HG03108 (cell line): ENCODE measurements around the gene EVI5L.
"Not testable (repeated sequence)": the region's sequence is repeated elsewhere in the genome, so short reads cannot be mapped to it uniquely, and the experiment has no call there.

Experiments
- ATAC-seq: cut with Tn5 transposase; IDR thresholded peaks from one replicate; pipeline ENCODE4 v1.9.1; 2021; ENCODE audit warnings: moderate library complexity; ENCODE audit not compliant: unreplicated experiment

The EVI5L gene

GRCh38 chr19:7871437-7872305 lies 41.7 kb downstream of the EVI5L start:
- ATAC-seq: no peak

- ATAC-seq: no peak
Measured at GRCh38 chr19:7872306-7873204, 42.5 kb downstream of the EVI5L start.

GRCh38 chr19:7873304-7874075 lies 43.5 kb downstream of the EVI5L start:
- no peak for ATAC-seq

GRCh38 chr19:7874076-7874896 lies 44.3 kb downstream of the EVI5L start, which contains the start of gene PRR36:
Gene PRR36, minus strand, starts transcription at chr19:7874390. Its CDS starts 701 bp downstream, at chr19:7873689.
- no peak for ATAC-seq

GRCh38 chr19:7874897-7875273 lies 44.9 kb downstream of the EVI5L start:
- no peak for ATAC-seq

GRCh38 chr19:7877249-7877836 lies 47.3 kb downstream of the EVI5L start:
- no peak for ATAC-seq

GRCh38 chr19:7879111-7879807 lies 49.2 kb downstream of the EVI5L start:
- ATAC-seq: no peak

- no peak for ATAC-seq
Measured at GRCh38 chr19:7879836-7880235, 49.8 kb downstream of the EVI5L start.

GRCh38 chr19:7881910-7882309 lies 51.9 kb downstream of the EVI5L start:
- no peak for ATAC-seq

GRCh38 chr19:7883105-7883504 lies 53.1 kb downstream of the EVI5L start:
- no peak for ATAC-seq

- ATAC-seq: no peak
Measured at GRCh38 chr19:7883796-7884570, 54.0 kb downstream of the EVI5L start.

- no peak for ATAC-seq
Measured at GRCh38 chr19:7885818-7886217, 55.8 kb downstream of the EVI5L start.

- no peak for ATAC-seq
Measured at GRCh38 chr19:7887408-7888144, 57.6 kb downstream of the EVI5L start.

- ATAC-seq: no peak
Measured at GRCh38 chr19:7888145-7888825, 58.3 kb downstream of the EVI5L start, which contains the start of gene LRRC8E. Gene LRRC8E, plus strand, starts transcription at chr19:7888510. Its CDS starts 7,094 bp downstream, at chr19:7895604.

GRCh38 chr19:7888826-7889217 lies 58.8 kb downstream of the EVI5L start:
- ATAC-seq: no peak

- ATAC-seq: not testable (repeated sequence)
Measured at GRCh38 chr19:7893362-7894101, 63.5 kb downstream of the EVI5L start.
